MCF 10A (cell line): Measurements from ENCODE around the gene DGKG. TPM values are rescaled to one million over a fixed set of nuclear protein-coding genes. Genes with fewer than 3 reads are reported as not detected.

Source experiments
- BruUV-seq: library from RNA; stranded (reverse); fragments of 400-500 nt; replicated peaks from 2 replicates; lab custom pipeline; 2021; lab: Mats Ljungman, UMichigan
- CTCF ChIA-PET: fragments of 300-600 bp; sonication (Branson Sonifier 250); formaldehyde crosslinking; extraction: SDS; loops from one replicate; lab custom pipeline; 2021; ENCODE audit warnings: antibody characterized with exemption, inconsistent platforms; lab: Yijun Ruan, JAX
- POLR2A ChIA-PET: fragments of 300-600, 350-650 bp; sonication (Branson Sonifier 250); formaldehyde crosslinking; extraction: SDS; loops from one replicate; lab custom pipeline; 2020; ENCODE audit warnings: antibody characterized with exemption, inconsistent platforms; lab: Yijun Ruan, JAX
- DNase-seq: peaks from one replicate; pipeline ENCODE4 v3.0.0-alpha.2; 2018; ENCODE audit not compliant: unreplicated experiment
- H3K27ac Mint-ChIP-seq: one replicate; pipeline ENCODE4 v1.8.0; 2022; ENCODE audit warnings: mild to moderate bottlenecking, low read depth, mixed read lengths; ENCODE audit not compliant: unreplicated experiment
- H3K27me3 Mint-ChIP-seq: one replicate; pipeline ENCODE4 v1.8.0; 2022; ENCODE audit warnings: mixed read lengths; ENCODE audit not compliant: insufficient read depth, unreplicated experiment
- H3K36me3 Mint-ChIP-seq: one replicate; pipeline ENCODE4 v1.8.0; 2022; ENCODE audit warnings: mild to moderate bottlenecking, moderate library complexity, mixed read lengths; ENCODE audit not compliant: insufficient read depth, unreplicated experiment
- H3K4me1 Mint-ChIP-seq: one replicate; pipeline ENCODE4 v1.8.0; 2022; ENCODE audit warnings: mixed read lengths; ENCODE audit not compliant: insufficient read depth, unreplicated experiment
- H3K4me3 Mint-ChIP-seq: one replicate; pipeline ENCODE4 v1.8.0; 2022; ENCODE audit warnings: mild to moderate bottlenecking, moderate library complexity, mixed read lengths; ENCODE audit not compliant: unreplicated experiment
- H3K9me3 Mint-ChIP-seq: one replicate; pipeline ENCODE4 v1.8.0; 2022; ENCODE audit warnings: mixed read lengths; ENCODE audit not compliant: unreplicated experiment
- CTCF ChIP-seq: fragments of 200-600 bp; IDR thresholded peaks from one replicate; pipeline ENCODE4 v1.8.0; 2022; ENCODE audit warnings: antibody characterized with exemption, mild to moderate bottlenecking; ENCODE audit not compliant: unreplicated experiment
- intact Hi-C: fragments of 100-400 bp; cut with micrococcal nuclease; formaldehyde crosslinking; loops from 2 replicates; pipeline ENCODE4 v1.14.1; 2022
- total RNA-seq: library from RNA; stranded (reverse); gene quantifications from 2 replicates; pipeline ENCODE4 v1.2.3, GENCODE V29; 2022

The DGKG gene
- total RNA-seq, 1 experiment from 2014 or later = not detected

DNA sequence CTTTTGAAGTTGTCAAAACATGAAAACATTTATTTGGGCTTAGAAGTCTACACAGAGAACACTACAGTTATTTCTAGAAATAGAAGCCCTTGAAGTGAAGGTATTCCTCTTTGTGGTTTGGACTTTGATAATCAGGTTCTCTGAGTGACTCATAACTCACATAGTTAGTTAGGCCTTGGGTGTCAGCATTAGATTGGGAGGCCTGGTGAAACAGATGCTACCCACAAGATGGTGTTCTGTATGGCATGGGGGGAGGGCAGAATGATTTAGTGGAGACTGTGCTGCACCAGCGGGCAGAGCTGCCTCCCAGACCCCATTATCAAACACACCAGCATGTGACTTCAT, 144.2 kb downstream of the DGKG start:
- H3K4me1 Mint-ChIP-seq = peaks cover 4% of the 10 kb centered on the region
- TF ChIP-seq CTCF = no peak
- H3K9me3 Mint-ChIP-seq = no peaks in the 10 kb centered on the region
- CTCF ChIA-PET = no interaction called here
- intact Hi-C loops = no loop called here
- H3K4me3 Mint-ChIP-seq = no peak overlapping the region
- peaks cover 13% of the 10 kb centered on the region for H3K27me3 Mint-ChIP-seq
- POLR2A ChIA-PET = no interaction called here
- no peak for DNase-seq
- no peak overlapping the region for H3K27ac Mint-ChIP-seq
- no peaks in the 10 kb centered on the region for H3K36me3 Mint-ChIP-seq
- BruUV-seq = no TSS peak

DNA sequence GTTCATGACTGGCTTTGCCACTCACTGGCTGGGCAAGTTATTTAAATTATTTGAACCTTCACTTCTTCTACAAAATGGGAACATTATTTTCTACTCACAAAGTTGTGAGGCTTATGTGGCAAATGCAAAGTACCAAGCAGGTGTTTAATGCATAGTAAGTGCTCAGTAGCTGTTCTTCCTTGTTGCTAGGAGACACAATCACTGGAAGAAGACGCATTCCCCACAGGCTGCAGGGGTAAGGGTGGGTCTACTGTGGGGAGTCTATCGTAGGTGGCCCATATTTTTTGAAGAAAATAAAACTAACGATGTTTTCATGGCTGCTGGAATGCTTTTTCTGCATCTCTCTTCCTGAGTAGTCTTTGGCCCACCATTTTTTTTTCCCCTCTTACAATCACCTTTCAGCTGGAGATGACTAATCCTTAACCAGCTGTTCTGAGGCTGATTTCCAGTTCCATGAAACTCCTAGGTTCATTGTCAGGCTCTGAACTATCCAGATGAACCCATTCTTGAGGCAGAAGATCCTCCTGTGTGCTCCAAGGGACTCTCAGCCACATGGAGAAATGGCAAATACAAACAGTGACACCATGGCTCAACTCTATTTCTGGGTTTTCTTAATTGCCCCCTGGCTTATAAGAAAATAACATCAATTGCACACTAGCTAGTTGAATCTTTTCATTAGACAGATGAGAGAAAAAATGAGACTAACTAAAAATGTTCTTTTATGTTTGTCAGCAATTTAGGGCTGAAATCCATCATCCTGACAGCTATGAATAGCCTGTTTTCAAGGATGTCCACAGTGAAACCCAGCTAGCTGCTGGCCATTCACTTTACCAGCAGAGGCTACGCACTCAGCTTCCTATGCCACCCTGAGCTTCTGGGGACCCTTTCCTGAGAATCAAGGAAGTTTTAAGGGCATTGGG, 144.9 kb downstream of the DGKG start:
- peaks cover 13% of the 10 kb centered on the region for H3K27me3 Mint-ChIP-seq
- POLR2A ChIA-PET = interaction anchor here (0.7 kb wide), 1 partner anchor 30 kb away, joined by 3 read pairs; no protein-coding TSS in a partner anchor
- no peaks in the 10 kb centered on the region for H3K36me3 Mint-ChIP-seq
- peaks cover 4% of the 10 kb centered on the region for H3K4me1 Mint-ChIP-seq
- H3K4me3 Mint-ChIP-seq = no peak overlapping the region
- H3K9me3 Mint-ChIP-seq = no peaks in the 10 kb centered on the region
- intact Hi-C loops = no loop called here
- DNase-seq = no peak
- CTCF ChIA-PET = interaction anchor here (1.0 kb wide), 1 partner anchor 42 kb away, joined by 3 read pairs; no protein-coding TSS in a partner anchor
- H3K27ac Mint-ChIP-seq = no peak overlapping the region
- no TSS peak for BruUV-seq
- TF ChIP-seq CTCF = no peak

- CTCF ChIA-PET = interaction anchor here (1.2 kb wide), 1 partner anchor 231 kb away, joined by 3 read pairs; no protein-coding TSS in a partner anchor
- H3K4me1 Mint-ChIP-seq = peaks cover 4% of the 10 kb centered on the region
- H3K27me3 Mint-ChIP-seq = peaks cover 13% of the 10 kb centered on the region
- no peak for DNase-seq
- H3K4me3 Mint-ChIP-seq = no peak overlapping the region
- no peak for TF ChIP-seq CTCF
- no peaks in the 10 kb centered on the region for H3K9me3 Mint-ChIP-seq
- POLR2A ChIA-PET = no interaction called here
- no TSS peak for BruUV-seq
- H3K27ac Mint-ChIP-seq = no peak overlapping the region
- intact Hi-C loops = no loop called here
- H3K36me3 Mint-ChIP-seq = no peaks in the 10 kb centered on the region
Observed at GRCh38 chr3:186214670-186215069, 147.4 kb downstream of the DGKG start.

DNA sequence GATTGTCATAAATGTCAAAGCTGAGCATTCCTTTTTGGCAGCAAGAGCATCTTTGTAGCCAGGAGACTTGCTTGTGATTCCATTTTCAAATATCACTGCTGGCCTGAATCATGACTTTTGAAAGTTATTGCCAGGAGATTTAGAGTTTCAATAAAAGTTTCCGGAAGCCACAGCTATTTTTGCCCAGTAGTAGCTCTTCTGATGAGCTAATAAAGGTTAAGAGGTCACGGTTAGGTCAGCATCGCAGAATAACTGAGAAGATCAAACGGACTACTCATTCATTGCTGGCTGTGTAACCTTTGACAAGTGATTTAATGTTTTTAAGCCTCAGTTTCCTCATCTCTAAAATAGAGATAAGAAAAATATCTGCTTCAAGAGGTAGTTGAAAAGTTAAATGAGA, 148.1 kb downstream of the DGKG start:
- Mint-ChIP-seq H3K4me3 (no peak overlapping the region), H3K9me3 (no peaks in the 10 kb centered on the region), H3K27ac (no peak overlapping the region), H3K4me1 (peaks cover 4% of the 10 kb centered on the region), H3K27me3 (peaks cover 13% of the 10 kb centered on the region), H3K36me3 (no peaks in the 10 kb centered on the region)
- DNase-seq = no peak
- ChIA-PET POLR2A (no interaction called here), CTCF (interaction anchor here (1.2 kb wide), 1 partner anchor 231 kb away, joined by 3 read pairs; no protein-coding TSS in a partner anchor)
- TF ChIP-seq CTCF = no peak
- intact Hi-C loops = no loop called here
- no TSS peak for BruUV-seq
